Measurements from ENCODE around the gene AMIGO2. TPM values are rescaled to one million over a fixed set of nuclear protein-coding genes. Genes with fewer than 3 reads are reported as not detected.

AMIGO2 gene
- total RNA-seq, 4 donors from 2014 or later = 2.5 to 4.8 (median 3.0) TPM

DNA sequence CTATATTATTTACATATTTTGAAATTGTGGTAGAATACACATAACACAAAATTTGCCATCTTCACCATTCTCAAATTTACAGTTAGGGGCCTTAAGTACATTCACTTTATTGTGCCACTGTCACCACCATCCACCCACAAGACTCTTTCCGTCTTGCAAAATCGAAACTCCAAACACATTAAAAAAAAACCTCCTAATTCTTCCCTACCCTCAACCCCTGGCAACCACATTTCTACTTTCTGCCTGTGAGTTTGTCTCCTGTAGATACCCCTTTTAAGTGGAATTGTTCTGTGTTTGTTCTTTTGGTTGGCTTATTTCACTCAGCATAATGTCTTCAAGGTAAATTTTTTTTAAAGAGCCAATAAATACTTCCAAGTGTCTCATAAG lies 31.6 kb upstream of the AMIGO2 start:
- H3K36me3 ChIP-seq = no peaks in the 10 kb centered on the region
- 84 to 93% methylated on average over 2 of the region's 2 CpGs for WGBS, 2 donors

DNA sequence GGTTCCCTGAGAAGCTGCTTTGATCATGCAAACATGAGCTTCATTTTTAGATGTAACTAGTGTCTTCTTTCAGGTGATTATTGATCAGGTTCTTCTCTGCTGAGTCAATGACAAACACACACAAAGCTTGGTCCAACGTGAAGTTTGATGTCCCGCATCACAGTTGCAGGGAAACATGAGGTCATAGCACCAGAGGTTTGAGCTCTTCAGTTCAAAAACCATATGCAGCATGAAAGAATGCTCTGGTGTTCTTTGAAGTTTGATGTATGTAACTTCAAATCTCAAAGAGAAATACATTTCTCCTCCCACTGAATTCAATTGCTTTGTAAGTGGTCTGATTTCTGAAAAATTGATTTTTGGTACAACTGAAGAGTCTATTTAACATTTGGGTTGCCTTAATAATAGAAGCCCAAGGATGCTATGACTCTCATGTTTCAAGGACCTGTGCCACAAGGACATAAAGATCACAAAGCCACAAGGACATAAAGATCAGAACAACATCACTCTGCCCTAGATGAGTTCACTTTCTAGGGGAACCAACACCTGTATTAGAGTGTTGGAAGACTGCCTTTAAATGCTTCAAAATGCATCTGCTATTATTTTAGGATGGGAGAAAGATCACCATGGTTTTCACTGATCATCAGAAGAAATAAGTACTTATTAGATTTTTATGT lies 31.1 kb upstream of the AMIGO2 start:
- H3K36me3 ChIP-seq = no peaks in the 10 kb centered on the region
- no peaks in the 10 kb centered on the region for H3K9me3 ChIP-seq
- H3K4me3 ChIP-seq (replicated peaks in 1 of 3) = no peak overlapping the region
- no peaks in the 10 kb centered on the region for H3K27me3 ChIP-seq
- no peak for DNase-seq
- 89 to 98% methylated on average over 2 of the region's 2 CpGs for WGBS, 2 donors
- H3K27ac ChIP-seq = no peak overlapping the region
- H3K4me1 ChIP-seq = no peaks in the 10 kb centered on the region
- intact Hi-C loops (cut with DNase I) = no loop called here
- TF ChIP-seq, protein P1, sequence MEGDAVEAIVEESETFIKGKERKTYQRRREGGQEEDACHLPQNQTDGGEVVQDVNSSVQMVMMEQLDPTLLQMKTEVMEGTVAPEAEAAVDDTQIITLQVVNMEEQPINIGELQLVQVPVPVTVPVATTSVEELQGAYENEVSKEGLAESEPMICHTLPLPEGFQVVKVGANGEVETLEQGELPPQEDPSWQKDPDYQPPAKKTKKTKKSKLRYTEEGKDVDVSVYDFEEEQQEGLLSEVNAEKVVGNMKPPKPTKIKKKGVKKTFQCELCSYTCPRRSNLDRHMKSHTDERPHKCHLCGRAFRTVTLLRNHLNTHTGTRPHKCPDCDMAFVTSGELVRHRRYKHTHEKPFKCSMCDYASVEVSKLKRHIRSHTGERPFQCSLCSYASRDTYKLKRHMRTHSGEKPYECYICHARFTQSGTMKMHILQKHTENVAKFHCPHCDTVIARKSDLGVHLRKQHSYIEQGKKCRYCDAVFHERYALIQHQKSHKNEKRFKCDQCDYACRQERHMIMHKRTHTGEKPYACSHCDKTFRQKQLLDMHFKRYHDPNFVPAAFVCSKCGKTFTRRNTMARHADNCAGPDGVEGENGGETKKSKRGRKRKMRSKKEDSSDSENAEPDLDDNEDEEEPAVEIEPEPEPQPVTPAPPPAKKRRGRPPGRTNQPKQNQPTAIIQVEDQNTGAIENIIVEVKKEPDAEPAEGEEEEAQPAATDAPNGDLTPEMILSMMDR (IDR thresholded peaks at IDR 0.05) = no peak
- no peak for TF ChIP-seq POLR2A (IDR thresholded peaks at IDR 0.05)

More for the DNA sequence above, 31.6 kb upstream of the AMIGO2 start:
- TF ChIP-seq, protein P1 (IDR thresholded peaks at IDR 0.05) = no peak
- TF ChIP-seq POLR2A (IDR thresholded peaks at IDR 0.05) = no peak
- Histone ChIP-seq H3K9me3 (no peaks in the 10 kb centered on the region), H3K4me3 (replicated peaks in 1 of 3) (no peak overlapping the region), H3K4me1 (no peaks in the 10 kb centered on the region), H3K27ac (no peak overlapping the region), H3K27me3 (no peaks in the 10 kb centered on the region)
- intact Hi-C loops (cut with DNase I) = no loop called here
- DNase-seq = no peak

DNA sequence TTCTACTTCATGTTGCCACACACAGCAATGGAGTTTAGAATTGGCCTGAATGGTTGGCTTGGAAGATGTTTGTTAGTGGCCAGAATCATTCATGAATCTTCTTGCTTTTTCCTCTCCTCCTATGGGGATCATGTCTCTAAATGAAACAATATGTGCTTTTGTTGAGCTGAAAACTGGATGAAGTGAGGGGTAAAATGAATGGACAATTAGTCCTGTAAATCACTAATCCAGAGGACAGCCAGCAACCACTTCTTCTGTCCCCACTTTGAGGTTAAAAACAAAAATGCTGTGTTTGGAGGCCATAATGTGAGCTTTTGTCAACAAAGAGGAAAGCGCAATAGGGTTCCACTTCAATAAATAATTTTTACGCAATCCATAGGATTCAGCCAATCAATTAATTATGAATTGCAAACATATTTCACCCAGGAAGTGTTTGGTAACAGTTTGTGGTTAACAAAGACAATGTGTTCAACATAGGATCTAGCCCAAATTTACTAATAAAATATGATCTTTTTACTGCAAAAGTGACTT lies 30.3 kb upstream of the AMIGO2 start:
- Histone ChIP-seq H3K9me3 (no peaks in the 10 kb centered on the region), H3K27ac (no peak overlapping the region), H3K4me1 (no peaks in the 10 kb centered on the region), H3K36me3 (no peaks in the 10 kb centered on the region), H3K4me3 (replicated peaks in 1 of 3) (no peak overlapping the region), H3K27me3 (no peaks in the 10 kb centered on the region)
- intact Hi-C loops (cut with DNase I) = no loop called here
- WGBS, 2 donors = 74 to 98% methylated on average over 2 of the region's 2 CpGs
- no peak for DNase-seq
- TF ChIP-seq, protein P1 (IDR thresholded peaks at IDR 0.05) = no peak
- TF ChIP-seq POLR2A (IDR thresholded peaks at IDR 0.05) = no peak

DNA sequence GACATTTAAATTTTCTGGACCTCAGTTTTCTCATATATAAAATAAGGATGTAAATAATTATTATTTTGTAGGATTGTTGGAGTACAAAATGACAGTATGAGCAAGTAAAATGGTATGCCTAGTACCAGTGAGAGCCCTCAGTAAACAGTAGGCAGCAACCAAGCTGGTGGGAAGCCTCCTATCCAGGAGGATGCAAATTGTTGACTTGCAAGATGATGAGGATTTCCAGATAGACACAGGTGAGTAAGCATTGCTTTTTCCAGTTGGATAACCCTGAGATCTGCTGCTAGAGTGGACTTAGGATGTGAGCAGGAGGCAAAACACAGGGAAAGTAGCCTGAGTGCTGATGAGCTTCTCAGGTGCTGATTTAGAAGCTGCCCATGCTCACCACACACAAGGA lies 28.2 kb upstream of the AMIGO2 start:
- no peaks in the 10 kb centered on the region for H3K9me3 ChIP-seq
- no peaks in the 10 kb centered on the region for H3K27me3 ChIP-seq
- H3K36me3 ChIP-seq = no peaks in the 10 kb centered on the region
- H3K4me3 ChIP-seq (replicated peaks in 1 of 3) = no peak overlapping the region
- H3K27ac ChIP-seq = no peak overlapping the region
- no peaks in the 10 kb centered on the region for H3K4me1 ChIP-seq
- TF ChIP-seq POLR2A (IDR thresholded peaks at IDR 0.05) = no peak
- TF ChIP-seq, protein P1 (IDR thresholded peaks at IDR 0.05) = no peak
- no peak for DNase-seq
- intact Hi-C loops (cut with DNase I) = no loop called here

DNA sequence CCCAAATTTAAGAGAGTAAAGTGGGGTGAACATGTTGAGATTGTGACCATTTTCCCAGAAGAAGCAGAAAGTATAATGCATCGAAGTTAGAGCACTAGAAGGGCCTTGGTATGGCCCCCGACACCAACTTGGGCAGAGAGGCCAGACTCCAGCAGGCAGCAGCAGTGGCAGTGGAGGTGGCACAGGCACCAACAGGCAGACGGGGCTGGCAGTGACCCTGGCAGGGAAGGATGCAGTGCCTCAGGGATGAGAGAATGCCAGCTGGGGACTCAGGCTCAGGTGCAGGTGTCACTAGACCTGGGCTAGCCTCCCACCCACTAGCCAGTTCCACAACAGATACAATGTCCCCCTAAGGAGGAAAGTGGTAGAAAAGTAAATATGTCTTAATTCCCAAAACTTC lies 27.7 kb upstream of the AMIGO2 start:
- DNase-seq = no peak
- intact Hi-C loops (cut with DNase I) = no loop called here
- WGBS, 2 donors = 96 to 97% methylated on average over 3 of the region's 3 CpGs
- Histone ChIP-seq H3K9me3 (no peaks in the 10 kb centered on the region), H3K27me3 (no peaks in the 10 kb centered on the region), H3K4me1 (no peaks in the 10 kb centered on the region), H3K27ac (no peak overlapping the region), H3K36me3 (no peaks in the 10 kb centered on the region), H3K4me3 (replicated peaks in 1 of 3) (no peak overlapping the region)
- TF ChIP-seq, protein P1 (IDR thresholded peaks at IDR 0.05) = no peak
- no peak for TF ChIP-seq POLR2A (IDR thresholded peaks at IDR 0.05)
